H1 (cell line): ENCODE measurements around the gene VPS51.

Experiments used
- CEBPB ChIP-seq: IDR thresholded peaks from 2 replicates; pipeline ENCODE4 v1.6.1; 2012; ENCODE audit warnings: low read depth, low read length
- CHD1 ChIP-seq: IDR thresholded peaks from 2 replicates; pipeline ENCODE4 v1.6.1; 2012; ENCODE audit warnings: low read depth, low read length, improper control_type of control experiment
- CREB1 ChIP-seq: IDR thresholded peaks from 2 replicates; pipeline ENCODE4 v1.6.1; 2012; ENCODE audit warnings: inconsistent platforms
- CTCF ChIP-seq, 3 experiments: IDR thresholded peaks; 1 replicate in 2 of 3; 2 replicates in 1 of 3; pipeline versions ENCODE4 v1.5.1 to v1.6.1; 2011; ENCODE audit warnings: low read length in 3 of 3, mild to moderate bottlenecking in 3 of 3, inconsistent platforms in 2 of 3, low read depth in 1 of 3, moderate library complexity in 1 of 3; ENCODE audit not compliant: insufficient read depth in 1 of 3; ENCODE audit errors: control extremely low read depth in 1 of 3
- EP300 ChIP-seq, 2 experiments: IDR thresholded peaks; 1 replicate in 1 of 2; 2 replicates in 1 of 2; pipeline ENCODE4 v1.6.1; 2011 to 2012; ENCODE audit warnings: low read depth in 2 of 2, low read length in 2 of 2, mild to moderate bottlenecking in 2 of 2, borderline replicate concordance in 1 of 2, inconsistent platforms in 1 of 2, moderate library complexity in 1 of 2
- MAX ChIP-seq: IDR thresholded peaks from 2 replicates; pipeline ENCODE4 v1.6.1; 2012; ENCODE audit warnings: inconsistent platforms
- NRF1 ChIP-seq: IDR thresholded peaks from 2 replicates; pipeline ENCODE4 v1.6.1; 2011; ENCODE audit warnings: mild to moderate bottlenecking, low read depth, low read length, improper control_type of control experiment
- POLR2A ChIP-seq, 2 experiments: IDR thresholded peaks; 1 replicate in 1 of 2; 2 replicates in 1 of 2; pipeline ENCODE4 v1.6.1; 2011; ENCODE audit warnings: low read depth in 2 of 2, low read length in 2 of 2, mild to moderate bottlenecking in 2 of 2; ENCODE audit errors: control extremely low read depth in 1 of 2
- POU5F1 ChIP-seq: IDR thresholded peaks from 2 replicates; pipeline ENCODE4 v1.6.1; 2011; ENCODE audit warnings: low read depth, mild to moderate bottlenecking, low read length, moderate library complexity

GRCh38 chr11:65124480-65125196 is 28.6 kb downstream of the VPS51 start:
- no peak for TF ChIP-seq CHD1
- no peak for TF ChIP-seq CREB1
- no peak for TF ChIP-seq POLR2A (IDR thresholded peaks at IDR 0.05; ENCODE audit: control extremely low read depth in 1 of 2, low read depth in 2 of 2, low read length in 2 of 2)
- no peak for TF ChIP-seq POU5F1
- no peak for TF ChIP-seq CTCF (IDR thresholded peaks at IDR 0.05; ENCODE audit: control extremely low read depth in 1 of 3, insufficient read depth in 1 of 3, low read depth in 1 of 3, low read length in 3 of 3)
- no peak for TF ChIP-seq MAX
- no peak for TF ChIP-seq NRF1
- TF ChIP-seq EP300 (IDR thresholded peaks at IDR 0.05; ENCODE audit: borderline replicate concordance in 1 of 2, low read depth in 2 of 2, low read length in 2 of 2) = no peak
- no peak for TF ChIP-seq CEBPB
